Ovary (tissue), 9 donors: ENCODE measurements around the gene ARNT2. TPM values are rescaled to one million over a fixed set of nuclear protein-coding genes. Genes with fewer than 3 reads are reported as not detected.

ENCODE experiments used
- DNase-seq, 5 donors: peaks; one replicate each; pipeline ENCODE4 v3.0.0-alpha.2; 2019 to 2020
- H3K27ac ChIP-seq, 2 donors: fragments of 200-600 bp; one replicate each; pipeline versions ENCODE4 v1.5.1 to v1.8.0; 2019 to 2022
- H3K27me3 ChIP-seq: fragments of 200-600 bp; one replicate; pipeline ENCODE4 v1.8.0; 2022
- H3K36me3 ChIP-seq: fragments of 200-600 bp; sonication (generic); one replicate; pipeline ENCODE4 v1.5.1; 2019
- H3K4me1 ChIP-seq: one replicate; pipeline ENCODE4 v1.8.1; 2013; ENCODE audit warnings: mild to moderate bottlenecking, moderate library complexity; ENCODE audit not compliant: insufficient read depth
- H3K4me3 ChIP-seq: fragments of 200-600 bp; sonication (generic); one replicate; pipeline ENCODE4 v1.5.1; 2017
- H3K9me3 ChIP-seq, 2 donors: fragments of 200-600 bp in 1 of 2; sonication (generic) in 1 of 2; one replicate each; pipeline versions ENCODE4 v1.5.1 to v1.8.1; 2013 to 2019; ENCODE audit warnings: mild to moderate bottlenecking in 1 of 2, moderate library complexity in 1 of 2
- EP300 ChIP-seq: sonication (generic); formaldehyde crosslinking; IDR thresholded peaks from one replicate; pipeline ENCODE4 v1.6.1; 2017; ENCODE audit warnings: antibody characterized with exemption
- POLR2A ChIP-seq: fragments of 450-650 bp; IDR thresholded peaks from one replicate; pipeline ENCODE4 v1.6.1; 2017; ENCODE audit warnings: antibody characterized with exemption, mild to moderate bottlenecking, moderate library complexity
- WGBS, 3 donors: extraction: QIAGEN DNeasy Blood & Tissue Kit in 1 of 3; methylation state at CpG; one replicate each; pipeline versions ENCODE4 v1.1.5 to v1.1.7; 2013 to 2017; 5-methylcytosine and 5-hydroxymethylcytosine counted together
- intact Hi-C, 4 donors: fragments of 100-400 bp; cut with DNase I; formaldehyde crosslinking; loops; one replicate each; pipeline versions ENCODE4 v1.11.0 to v1.15.1; 2022 to 2023
- polyA plus RNA-seq, 2 donors: library from polyadenylated mRNA; stranded (reverse); fragments of 200-250 nt in 1 of 2; fragments of 350-450 nt in 1 of 2; fragmentation: Illumina TruSeq in 1 of 2; extraction: RNeasy Lipid Tissue Mini Kit (QIAGEN cat#74804) in 1 of 2; gene quantifications; one replicate each; pipeline ENCODE4 v1.2.3, GENCODE V29; 2013 to 2014
- total RNA-seq, 7 donors: library from RNA; depleted of rRNA in 2 of 7; stranded (reverse); fragments of >200 nt in 2 of 7; fragmentation: NEBNext Ultra II Directional in 3 of 7; extraction: Animal tissue kit (Norgen Biotek cat#: 25700) in 3 of 7; gene quantifications; one replicate each; pipeline versions ENCODE4 v1.1.0 to v1.2.4, GENCODE V29; 2016 to 2023
- TF ChIP-seq, protein P1 (sequence below), 3 donors: fragments of 450-650 bp in 2 of 3; fragments of 200-600 bp in 1 of 3; IDR thresholded peaks; one replicate each; pipeline versions ENCODE4 v1.5.1 to v1.8.0; 2016 to 2022; ENCODE audit warnings: antibody characterized with exemption in 3 of 3, mild to moderate bottlenecking in 1 of 3
- donor health status: DM: no; HTN: no; CAD: no; lungs with moderate emphysema.
- donor health status: DM: no; HTN: no; CAD: no.
- donor health status: Bipolar disorder and iron deficiency.
- donor health status: DM: yes; HTN: yes; CAD: no.
- donor health status: DM: no; HTN: no; CAD: no.
- donor health status: DM: yes; HTN: yes; CAD: no.

The ARNT2 gene
- total and polyA plus RNA-seq, 9 donors = 11.0 to 20.5 (median 16.2) TPM

DNA sequence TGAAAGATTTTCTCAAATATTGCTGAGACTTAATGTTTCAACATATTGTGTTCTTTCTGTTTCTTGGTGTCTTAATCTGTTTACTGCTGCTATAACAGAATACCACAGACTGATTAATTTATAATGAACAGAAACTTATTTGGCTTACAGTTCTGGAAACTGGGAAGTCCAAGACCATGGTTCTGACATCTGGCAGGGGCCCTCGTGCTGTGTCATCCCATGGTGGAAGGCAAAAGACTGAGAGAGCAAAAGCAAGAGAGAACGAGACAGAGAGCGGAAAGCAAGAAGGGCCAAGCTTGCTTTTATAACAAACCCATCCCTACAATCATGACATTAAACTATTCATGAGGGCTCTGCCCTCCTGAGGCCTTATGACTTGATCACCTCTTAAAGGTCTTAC, 88.7 kb downstream of the ARNT2 start:
- WGBS, 3 donors = 93 to 96% (median 94%) methylated on average over 3 of the region's 3 CpGs
- H3K4me3 ChIP-seq = no peak overlapping the region
- H3K27ac ChIP-seq = no peak overlapping the region
- peaks cover 11% of the 10 kb centered on the region for H3K4me1 ChIP-seq
- no peaks in the 10 kb centered on the region for H3K36me3 ChIP-seq
- intact Hi-C loops = no loop called here
- no peaks in the 10 kb centered on the region for H3K27me3 ChIP-seq
- TF ChIP-seq, protein P1, sequence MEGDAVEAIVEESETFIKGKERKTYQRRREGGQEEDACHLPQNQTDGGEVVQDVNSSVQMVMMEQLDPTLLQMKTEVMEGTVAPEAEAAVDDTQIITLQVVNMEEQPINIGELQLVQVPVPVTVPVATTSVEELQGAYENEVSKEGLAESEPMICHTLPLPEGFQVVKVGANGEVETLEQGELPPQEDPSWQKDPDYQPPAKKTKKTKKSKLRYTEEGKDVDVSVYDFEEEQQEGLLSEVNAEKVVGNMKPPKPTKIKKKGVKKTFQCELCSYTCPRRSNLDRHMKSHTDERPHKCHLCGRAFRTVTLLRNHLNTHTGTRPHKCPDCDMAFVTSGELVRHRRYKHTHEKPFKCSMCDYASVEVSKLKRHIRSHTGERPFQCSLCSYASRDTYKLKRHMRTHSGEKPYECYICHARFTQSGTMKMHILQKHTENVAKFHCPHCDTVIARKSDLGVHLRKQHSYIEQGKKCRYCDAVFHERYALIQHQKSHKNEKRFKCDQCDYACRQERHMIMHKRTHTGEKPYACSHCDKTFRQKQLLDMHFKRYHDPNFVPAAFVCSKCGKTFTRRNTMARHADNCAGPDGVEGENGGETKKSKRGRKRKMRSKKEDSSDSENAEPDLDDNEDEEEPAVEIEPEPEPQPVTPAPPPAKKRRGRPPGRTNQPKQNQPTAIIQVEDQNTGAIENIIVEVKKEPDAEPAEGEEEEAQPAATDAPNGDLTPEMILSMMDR (IDR thresholded peaks at IDR 0.05) = no peak
- TF ChIP-seq POLR2A = no peak
- DNase-seq = no peak
- H3K9me3 ChIP-seq = no peaks in the 10 kb centered on the region

DNA sequence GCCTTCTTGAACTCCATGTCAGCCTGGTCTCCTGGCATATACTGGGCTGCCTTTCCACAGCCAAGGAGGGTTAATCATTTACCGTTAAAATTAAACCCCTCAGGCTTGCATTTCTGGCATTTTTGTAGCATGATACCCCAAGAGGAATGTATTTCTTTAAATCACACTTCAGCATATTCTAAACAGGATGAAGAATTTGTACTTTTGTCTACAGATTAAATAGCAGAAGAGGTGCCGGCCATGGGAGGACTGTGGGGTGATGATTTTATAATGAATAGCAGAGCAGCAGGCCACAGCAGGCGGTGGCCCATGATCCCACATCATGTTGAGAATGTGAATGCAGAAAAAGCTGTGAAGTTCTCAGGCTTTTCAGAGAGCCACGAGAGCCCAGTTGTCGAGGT, 90.2 kb downstream of the ARNT2 start:
- H3K4me3 ChIP-seq = no peak overlapping the region
- intact Hi-C loops = no loop called here
- no peak for DNase-seq
- TF ChIP-seq EP300 (no peak), POLR2A (no peak)
- TF ChIP-seq, protein P1 (IDR thresholded peaks at IDR 0.05) = no peak
- no peak overlapping the region for H3K27ac ChIP-seq
- peaks cover 8% of the 10 kb centered on the region for H3K4me1 ChIP-seq
- 59 to 70% (median 66%) methylated on average over 5 of the region's 5 CpGs for WGBS, 3 donors
- H3K36me3 ChIP-seq = no peaks in the 10 kb centered on the region
- H3K27me3 ChIP-seq = no peaks in the 10 kb centered on the region
- H3K9me3 ChIP-seq = no peaks in the 10 kb centered on the region

DNA sequence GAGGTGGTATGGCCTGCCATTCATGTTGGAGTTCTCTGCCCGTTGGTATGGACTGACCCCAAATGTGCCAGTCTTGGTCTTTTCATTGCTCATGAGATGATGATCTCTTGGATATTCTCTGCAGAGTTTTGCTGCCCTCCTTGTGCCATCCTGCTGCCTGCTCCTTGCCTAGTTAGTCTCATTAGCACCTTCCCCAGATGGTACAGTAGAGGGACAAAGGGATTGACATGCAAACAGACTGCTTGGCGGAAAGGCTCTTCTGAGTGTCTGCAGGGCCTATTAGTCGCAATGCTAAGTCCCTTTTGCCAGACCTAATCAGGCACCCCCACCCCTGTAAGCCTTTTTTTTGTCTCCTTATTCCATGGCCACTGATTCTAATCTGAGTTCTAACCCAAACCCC, 90.6 kb downstream of the ARNT2 start:
- no peak for DNase-seq
- no peak overlapping the region for H3K27ac ChIP-seq
- H3K4me1 ChIP-seq = peaks cover 4% of the 10 kb centered on the region
- TF ChIP-seq EP300 (no peak), POLR2A (no peak)
- TF ChIP-seq, protein P1 (IDR thresholded peaks at IDR 0.05) = no peak
- H3K9me3 ChIP-seq = no peaks in the 10 kb centered on the region
- H3K4me3 ChIP-seq = no peak overlapping the region
- no peaks in the 10 kb centered on the region for H3K27me3 ChIP-seq
- 93 to 95% (median 94%) methylated on average over 3 of the region's 3 CpGs for WGBS, 3 donors
- intact Hi-C loops = no loop called here
- H3K36me3 ChIP-seq = no peaks in the 10 kb centered on the region

DNA sequence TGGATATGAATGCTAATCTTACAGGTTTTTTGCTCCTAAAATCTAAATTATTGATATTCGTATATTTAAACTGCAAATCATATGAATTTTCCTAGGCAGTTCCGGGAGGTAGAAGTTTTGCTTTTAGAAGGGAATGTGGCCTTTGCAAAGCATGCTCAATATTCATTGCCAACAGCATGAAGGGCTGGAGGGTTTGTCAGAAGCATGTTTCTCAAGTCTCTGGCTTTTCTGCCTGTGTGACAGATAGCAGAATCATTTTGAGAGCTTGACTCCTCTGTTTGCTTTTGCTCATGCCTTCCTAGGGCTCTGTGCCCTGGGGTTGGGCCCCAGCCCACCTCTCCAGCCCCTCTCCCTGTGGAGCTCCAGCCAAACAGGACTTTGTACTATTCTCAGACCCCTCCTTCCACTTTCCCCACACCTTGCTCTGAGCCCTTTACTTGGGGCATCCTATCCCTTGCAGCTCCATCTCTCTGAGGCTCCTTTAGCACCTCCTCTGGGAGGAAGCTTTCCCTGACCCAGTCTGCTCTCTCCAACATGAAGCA, 91.3 kb downstream of the ARNT2 start:
- WGBS, 3 donors = 63 to 73% (median 66%) methylated on average over 2 of the region's 2 CpGs
- H3K4me3 ChIP-seq = no peak overlapping the region
- no peak overlapping the region for H3K27ac ChIP-seq
- H3K27me3 ChIP-seq = no peaks in the 10 kb centered on the region
- no peaks in the 10 kb centered on the region for H3K36me3 ChIP-seq
- H3K4me1 ChIP-seq = peaks cover 4% of the 10 kb centered on the region
- intact Hi-C loops = no loop called here
- no peak for DNase-seq
- TF ChIP-seq, protein P1 (IDR thresholded peaks at IDR 0.05) = no peak
- TF ChIP-seq POLR2A (no peak), EP300 (no peak)
- no peaks in the 10 kb centered on the region for H3K9me3 ChIP-seq

DNA sequence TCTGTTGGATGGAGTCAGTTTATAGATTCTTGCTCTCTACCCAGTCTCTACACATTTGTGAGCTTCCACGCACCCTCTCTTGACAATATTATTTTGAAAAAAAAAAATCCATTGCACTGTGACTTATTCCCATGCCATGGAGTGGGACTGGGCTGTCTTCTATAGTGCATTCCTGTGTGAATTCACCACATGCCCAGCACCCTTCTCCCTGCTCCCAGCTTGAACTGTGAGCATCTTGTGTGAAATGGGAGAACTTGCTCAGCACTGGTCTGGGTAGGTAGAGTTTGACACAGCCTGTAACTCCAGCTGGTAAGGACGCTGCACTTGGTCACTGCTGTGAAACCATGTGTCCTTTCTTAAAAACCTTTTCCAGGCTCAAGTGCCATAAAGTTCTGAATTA, 91.9 kb downstream of the ARNT2 start:
- Histone ChIP-seq H3K4me1 (peaks cover 4% of the 10 kb centered on the region), H3K27me3 (no peaks in the 10 kb centered on the region), H3K9me3 (no peaks in the 10 kb centered on the region), H3K27ac (no peak overlapping the region), H3K4me3 (no peak overlapping the region), H3K36me3 (no peaks in the 10 kb centered on the region)
- 95 to 98% (median 97%) methylated on average over 2 of the region's 2 CpGs for WGBS, 3 donors
- no peak for DNase-seq
- TF ChIP-seq POLR2A = no peak
- intact Hi-C loops = no loop called here
